ENCODE measurements around the gene TMEM222. TPM values are rescaled to one million over a fixed set of nuclear protein-coding genes. Genes with fewer than 3 reads are reported as not detected.

Gene TMEM222
- total RNA-seq, 2 experiments from 2014 or later = 33.7 to 35.7 TPM

DNA sequence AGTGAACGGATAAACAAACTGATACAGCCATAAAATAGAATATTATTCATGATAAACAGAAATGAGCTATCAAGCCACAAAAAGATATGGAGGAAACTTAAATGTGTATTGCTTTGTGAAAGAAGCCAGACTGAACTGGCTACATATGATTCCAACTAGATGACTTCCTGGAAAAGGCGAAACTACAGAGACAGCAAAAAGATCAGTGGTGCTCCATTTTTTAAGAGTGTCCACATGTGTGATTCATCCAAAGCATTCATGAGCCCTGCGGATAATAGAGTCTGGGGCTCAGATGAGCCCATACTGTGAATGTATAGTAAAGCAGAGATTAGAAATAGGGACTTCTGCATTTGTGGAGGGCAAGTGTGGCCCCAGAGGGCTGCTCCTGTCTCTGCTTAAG lies 7.8 kb upstream of the TMEM222 start:
- H3K4me3 Mint-ChIP-seq = no peak overlapping the region
- ChIA-PET POLR2A (interaction anchor here (0.6 kb wide), 3 partner anchors 15 to 1326 kb away, joined by 3 read pairs; no protein-coding TSS in a partner anchor), CTCF (interaction anchor here (0.7 to 2.6 kb wide), 4 partner anchors 13 to 606 kb away, joined by 3 to 17 read pairs (median 8); no protein-coding TSS in a partner anchor)
- peaks cover 11% of the 10 kb centered on the region for H3K27me3 Mint-ChIP-seq
- DNase-seq = no peak
- H3K9me3 Mint-ChIP-seq = no peaks in the 10 kb centered on the region
- H3K36me3 Mint-ChIP-seq (ENCODE audit: low read depth) = no peaks in the 10 kb centered on the region
- no peaks in the 10 kb centered on the region for H3K4me1 Mint-ChIP-seq
- H3K27ac Mint-ChIP-seq = no peak overlapping the region

DNA sequence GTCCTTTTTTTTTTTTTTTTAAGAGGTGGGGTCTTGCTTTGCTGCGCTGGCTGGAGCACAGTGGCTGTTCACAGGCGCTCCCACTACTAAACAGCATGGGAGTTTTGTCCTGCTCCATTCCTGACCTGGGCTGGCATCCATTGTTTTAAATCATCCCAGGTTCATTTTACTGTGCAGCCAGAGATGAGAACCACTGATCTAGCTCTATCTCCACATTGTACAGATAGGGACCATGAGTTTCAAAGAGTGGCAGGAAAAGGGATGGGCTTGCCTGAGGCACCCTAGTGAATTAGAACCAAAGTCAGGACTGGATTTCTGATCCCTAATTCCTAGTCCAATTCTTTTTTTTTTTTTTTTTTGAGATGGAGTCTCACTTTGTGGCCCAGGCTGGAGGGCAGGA lies 7.2 kb upstream of the TMEM222 start:
- H3K27ac Mint-ChIP-seq = no peak overlapping the region
- no peaks in the 10 kb centered on the region for H3K36me3 Mint-ChIP-seq (ENCODE audit: low read depth)
- no peaks in the 10 kb centered on the region for H3K4me1 Mint-ChIP-seq
- POLR2A ChIA-PET = interaction anchor here (0.6 kb wide), 1 partner anchor 1326 kb away, joined by 3 read pairs; no protein-coding TSS in a partner anchor
- no peak for DNase-seq
- no peaks in the 10 kb centered on the region for H3K9me3 Mint-ChIP-seq
- CTCF ChIA-PET = interaction anchor here (0.7 to 1.5 kb wide), 2 partner anchors 13 to 605 kb away, joined by 3 to 7 read pairs; no protein-coding TSS in a partner anchor
- no peak overlapping the region for H3K4me3 Mint-ChIP-seq
- peaks cover 11% of the 10 kb centered on the region for H3K27me3 Mint-ChIP-seq

DNA sequence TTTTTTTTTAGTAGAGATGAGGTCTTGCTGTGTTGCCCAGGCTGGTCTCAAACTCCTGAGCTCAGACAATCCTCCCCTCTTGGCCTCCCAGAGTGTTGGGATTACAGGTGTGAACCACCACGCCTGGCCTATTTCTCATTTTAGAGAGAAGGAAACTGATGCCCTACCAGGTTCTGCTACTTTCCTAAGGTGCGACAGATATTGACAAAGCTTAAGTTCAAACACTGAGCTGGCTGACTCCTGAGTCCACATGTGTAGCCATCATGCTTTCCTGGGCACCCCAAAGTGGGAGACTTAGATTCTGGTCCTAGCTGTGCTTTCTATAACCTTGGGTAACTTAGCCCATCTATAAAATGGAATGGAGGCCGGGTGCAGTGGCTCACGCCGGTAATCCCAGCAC lies 5.1 kb upstream of the TMEM222 start:
- Mint-ChIP-seq H3K36me3 (ENCODE audit: low read depth) (no peaks in the 10 kb centered on the region), H3K27ac (no peak overlapping the region), H3K4me1 (peaks cover 7% of the 10 kb centered on the region), H3K27me3 (peaks cover 11% of the 10 kb centered on the region), H3K4me3 (no peak overlapping the region), H3K9me3 (no peaks in the 10 kb centered on the region)
- ChIA-PET CTCF (interaction anchor here (0.6 to 1.3 kb wide), 3 partner anchors 15 to 70 kb away, joined by 3 to 6 read pairs (median 3); no protein-coding TSS in a partner anchor), POLR2A (interaction anchor here (1.1 to 1.3 kb wide), 2 partner anchors 28 to 162 kb away, joined by 3 to 5 read pairs; partner anchors contain the start of gene SLC9A1)
- no peak for DNase-seq

DNA sequence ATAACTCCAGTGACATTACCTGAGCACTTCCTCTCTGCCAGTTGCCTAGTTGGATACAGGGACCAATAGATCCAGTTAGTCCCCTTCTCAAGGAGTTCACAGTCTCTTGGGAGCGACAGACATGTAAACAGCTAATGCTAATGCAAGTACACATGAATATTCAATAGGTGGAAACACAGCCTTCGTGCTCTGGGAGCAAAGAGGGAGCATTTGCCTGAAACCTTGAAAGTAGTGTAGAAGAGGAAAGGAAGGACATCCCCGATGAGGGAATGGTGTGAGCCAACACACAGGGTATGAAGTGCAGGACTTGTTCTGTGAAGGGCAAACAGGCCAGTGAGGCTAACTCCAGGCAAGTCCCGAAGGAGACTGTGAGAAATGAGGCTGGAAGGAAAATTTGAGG lies 3.8 kb upstream of the TMEM222 start:
- Mint-ChIP-seq H3K9me3 (no peaks in the 10 kb centered on the region), H3K4me3 (no peak overlapping the region), H3K4me1 (peaks cover 10% of the 10 kb centered on the region), H3K36me3 (ENCODE audit: low read depth) (peaks cover 9% of the 10 kb centered on the region), H3K27ac (no peak overlapping the region), H3K27me3 (peaks cover 9% of the 10 kb centered on the region)
- ChIA-PET POLR2A (no interaction called here), CTCF (interaction anchor here (0.7 to 2.6 kb wide), 3 partner anchors 14 to 17 kb away, joined by 3 to 8 read pairs (median 3); no protein-coding TSS in a partner anchor)
- DNase-seq = no peak

DNA sequence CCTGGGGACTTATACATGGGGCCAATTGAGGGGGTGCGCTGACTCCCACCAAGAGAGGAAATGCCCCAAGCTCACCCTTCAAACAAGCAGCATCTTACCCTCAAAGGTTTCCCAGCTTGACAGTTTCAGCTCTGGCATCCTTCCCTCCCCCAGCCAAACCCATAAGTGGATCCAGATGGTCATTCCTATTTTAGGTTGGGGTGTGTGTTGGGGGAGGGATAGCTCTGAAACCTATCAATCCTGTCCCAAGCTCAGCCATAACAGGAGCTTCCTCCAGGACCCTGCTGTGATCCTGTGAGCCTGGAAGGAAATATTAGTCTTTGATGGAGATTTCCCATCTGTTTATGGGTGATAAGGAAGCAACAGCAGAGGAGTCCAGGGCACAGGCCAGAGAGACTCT lies 3.4 kb upstream of the TMEM222 start:
- ChIA-PET CTCF (interaction anchor here (0.7 to 2.6 kb wide), 3 partner anchors 14 to 18 kb away, joined by 3 to 8 read pairs (median 3); no protein-coding TSS in a partner anchor), POLR2A (no interaction called here)
- H3K27me3 Mint-ChIP-seq = peaks cover 7% of the 10 kb centered on the region
- H3K9me3 Mint-ChIP-seq = no peaks in the 10 kb centered on the region
- peaks cover 10% of the 10 kb centered on the region for H3K36me3 Mint-ChIP-seq (ENCODE audit: low read depth)
- H3K27ac Mint-ChIP-seq = no peak overlapping the region
- DNase-seq = no peak
- H3K4me1 Mint-ChIP-seq = peaks cover 14% of the 10 kb centered on the region
- H3K4me3 Mint-ChIP-seq = no peak overlapping the region

DNA sequence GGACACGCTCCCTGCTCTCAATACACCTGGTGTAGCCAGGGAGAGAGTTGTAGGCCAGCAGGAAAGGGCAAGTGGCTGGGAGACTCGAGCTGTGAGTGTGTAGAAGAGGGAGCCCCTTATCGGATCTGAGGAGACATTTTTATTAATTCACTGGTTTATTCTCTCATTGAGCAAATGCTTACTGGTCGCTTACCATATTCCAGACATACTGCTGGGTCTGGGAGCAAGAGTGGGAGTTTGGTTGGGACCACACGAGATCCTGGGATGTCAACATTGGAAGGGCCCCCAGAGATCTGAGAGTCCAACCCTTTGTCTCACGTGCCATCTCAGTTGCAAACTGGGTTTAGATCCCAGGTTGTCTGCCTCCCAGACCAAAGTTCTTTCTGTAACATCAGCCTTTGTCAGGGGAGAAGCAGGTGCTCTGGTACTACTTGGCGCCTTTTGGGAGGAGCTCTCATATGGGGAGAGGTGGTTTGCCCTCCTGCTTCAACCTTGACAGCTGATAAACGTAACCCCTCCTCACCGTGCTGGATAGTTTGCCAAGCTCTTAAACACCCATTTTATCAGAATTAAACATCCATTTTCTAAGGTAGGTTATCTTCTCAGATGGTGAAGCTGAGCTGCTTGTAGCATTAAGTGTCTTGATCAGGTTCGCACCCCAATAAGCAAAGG lies 742 bp downstream of the TMEM222 start:
- H3K27ac Mint-ChIP-seq = peak overlapping the region; percentile 89
- peaks cover 4% of the 10 kb centered on the region for H3K27me3 Mint-ChIP-seq
- POLR2A ChIA-PET = interaction anchor here (1.0 to 2.4 kb wide), 8 partner anchors 10 to 341 kb away, joined by 3 to 26 read pairs (median 4); partner anchors contain the start of genes SLC9A1 and SYTL1
- no peak for DNase-seq
- CTCF ChIA-PET = interaction anchor here (0.8 to 2.8 kb wide), 11 partner anchors 10 to 168 kb away, joined by 3 to 25 read pairs (median 5); partner anchors contain the start of genes GPR3, SLC9A1 and SYTL1
- peaks cover 31% of the 10 kb centered on the region for H3K36me3 Mint-ChIP-seq (ENCODE audit: low read depth)
- H3K4me3 Mint-ChIP-seq = peak overlapping the region; percentile 96
- H3K9me3 Mint-ChIP-seq = no peaks in the 10 kb centered on the region
- peaks cover 48% of the 10 kb centered on the region for H3K4me1 Mint-ChIP-seq

DNA sequence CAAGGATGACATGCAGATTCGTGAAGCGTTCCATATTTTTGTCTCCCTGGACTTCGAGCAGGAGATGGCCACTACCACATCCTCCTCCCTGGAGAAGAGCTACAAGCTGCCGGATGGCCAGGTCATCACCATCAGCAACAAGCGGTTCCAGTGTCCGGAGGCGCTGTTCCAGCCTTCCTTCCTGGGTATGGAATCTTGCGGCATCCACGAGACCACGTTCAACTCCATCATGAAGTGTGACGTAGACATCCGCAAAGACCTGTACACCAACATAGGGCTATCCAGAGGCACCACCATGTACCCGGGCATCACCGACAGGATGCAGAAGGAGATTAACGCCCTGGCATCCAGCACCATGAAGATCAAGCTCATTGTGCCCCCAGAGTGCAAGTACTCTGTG lies 3.3 kb downstream of the TMEM222 start:
- ChIA-PET CTCF (interaction anchor here (2.5 to 2.6 kb wide), 2 partner anchors 29 to 32 kb away, joined by 8 to 12 read pairs; no protein-coding TSS in a partner anchor), POLR2A (interaction anchor here (2.0 kb wide), 1 partner anchor 9 kb away, joined by 4 read pairs; no protein-coding TSS in a partner anchor)
- no peak overlapping the region for H3K27ac Mint-ChIP-seq
- DNase-seq = no peak
- H3K4me3 Mint-ChIP-seq = no peak overlapping the region
- no peaks in the 10 kb centered on the region for H3K27me3 Mint-ChIP-seq
- peaks cover 42% of the 10 kb centered on the region for H3K36me3 Mint-ChIP-seq (ENCODE audit: low read depth)
- no peaks in the 10 kb centered on the region for H3K9me3 Mint-ChIP-seq
- peaks cover 57% of the 10 kb centered on the region for H3K4me1 Mint-ChIP-seq

DNA sequence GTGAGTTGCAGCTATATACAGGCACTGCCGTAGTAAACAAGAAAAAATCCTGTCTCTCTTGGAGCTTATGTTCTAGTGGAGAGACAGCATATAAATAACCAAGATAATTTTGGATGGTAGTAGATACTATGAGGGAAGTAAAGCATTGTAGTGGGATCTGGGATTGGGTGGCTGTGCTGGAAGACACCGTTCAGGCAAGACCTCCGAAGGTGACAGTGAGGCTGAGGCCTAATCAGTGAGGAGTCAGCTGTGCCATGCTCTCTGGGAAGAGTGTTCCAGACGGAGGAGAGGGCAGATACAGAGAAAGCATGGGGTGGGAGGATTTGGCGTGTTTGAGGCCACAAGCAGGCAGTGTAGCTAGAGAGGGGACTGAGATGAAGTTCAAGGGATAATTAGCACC lies 6.0 kb downstream of the TMEM222 start:
- Mint-ChIP-seq H3K4me1 (peaks cover 70% of the 10 kb centered on the region), H3K9me3 (no peaks in the 10 kb centered on the region), H3K27ac (no peak overlapping the region), H3K36me3 (ENCODE audit: low read depth) (peaks cover 53% of the 10 kb centered on the region), H3K4me3 (no peak overlapping the region), H3K27me3 (no peaks in the 10 kb centered on the region)
- ChIA-PET POLR2A (no interaction called here), CTCF (interaction anchor here (1.4 kb wide), 1 partner anchor 60 kb away, joined by 3 read pairs; no protein-coding TSS in a partner anchor)
- no peak for DNase-seq

DNA sequence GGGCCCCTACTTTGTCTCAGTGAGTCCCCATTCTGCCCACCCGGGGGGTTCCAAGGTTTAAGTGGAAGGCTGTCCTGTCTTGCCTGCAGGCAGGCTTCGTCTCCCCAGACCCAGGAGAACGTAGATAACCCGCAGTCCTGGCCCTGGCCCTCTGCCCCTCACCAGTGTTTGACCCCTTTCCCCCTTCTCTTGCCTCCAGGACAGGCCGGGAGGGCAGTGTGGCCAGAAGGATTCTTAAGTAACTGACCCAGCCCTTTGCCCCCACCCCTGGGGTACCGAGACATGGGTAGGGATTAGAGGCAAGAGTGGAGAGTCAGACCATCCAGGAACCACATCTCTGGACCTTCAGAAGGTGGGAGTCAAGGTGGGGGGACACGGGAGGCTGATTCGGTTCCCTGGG lies 8.8 kb downstream of the TMEM222 start:
- Mint-ChIP-seq H3K36me3 (ENCODE audit: low read depth) (peaks cover 60% of the 10 kb centered on the region), H3K4me1 (peaks cover 48% of the 10 kb centered on the region), H3K27ac (no peak overlapping the region), H3K4me3 (no peak overlapping the region), H3K9me3 (no peaks in the 10 kb centered on the region), H3K27me3 (no peaks in the 10 kb centered on the region)
- POLR2A ChIA-PET = interaction anchor here (3.1 kb wide), 1 partner anchor 11 kb away, joined by 19 read pairs; the partner anchor contains the start of gene SYTL1
- no peak for DNase-seq
- CTCF ChIA-PET = no interaction called here

DNA sequence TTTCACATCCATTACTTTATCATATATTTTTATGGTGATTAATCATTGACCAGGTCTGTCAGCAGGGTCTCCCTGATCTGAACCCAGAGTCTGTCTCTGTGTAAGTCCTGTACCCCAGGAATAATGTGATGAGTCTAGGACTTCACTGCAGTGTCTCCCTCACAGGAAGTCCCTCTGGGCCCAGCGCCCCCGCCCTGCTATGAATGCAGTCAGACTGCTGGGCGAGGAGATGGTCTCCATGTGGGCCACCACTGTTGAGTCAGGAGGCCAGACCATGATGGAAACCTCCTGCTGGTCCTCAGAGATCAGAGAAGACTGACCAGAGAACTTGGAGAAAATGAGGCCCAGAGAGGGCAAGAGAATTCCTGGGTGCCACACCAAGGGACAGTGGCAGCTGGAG lies 9.5 kb downstream of the TMEM222 start:
- H3K4me3 Mint-ChIP-seq = no peak overlapping the region
- H3K36me3 Mint-ChIP-seq (ENCODE audit: low read depth) = peaks cover 63% of the 10 kb centered on the region
- ChIA-PET POLR2A (interaction anchor here (3.1 kb wide), 1 partner anchor 11 kb away, joined by 19 read pairs; the partner anchor contains the start of gene SYTL1), CTCF (interaction anchor here (1.5 to 2.5 kb wide), 5 partner anchors 8 to 59 kb away, joined by 6 to 27 read pairs (median 21); no protein-coding TSS in a partner anchor)
- H3K9me3 Mint-ChIP-seq = no peaks in the 10 kb centered on the region
- H3K27ac Mint-ChIP-seq = peak overlapping the region; percentile 68
- H3K4me1 Mint-ChIP-seq = peaks cover 41% of the 10 kb centered on the region
- DNase-seq = no peak
- no peaks in the 10 kb centered on the region for H3K27me3 Mint-ChIP-seq

DNA sequence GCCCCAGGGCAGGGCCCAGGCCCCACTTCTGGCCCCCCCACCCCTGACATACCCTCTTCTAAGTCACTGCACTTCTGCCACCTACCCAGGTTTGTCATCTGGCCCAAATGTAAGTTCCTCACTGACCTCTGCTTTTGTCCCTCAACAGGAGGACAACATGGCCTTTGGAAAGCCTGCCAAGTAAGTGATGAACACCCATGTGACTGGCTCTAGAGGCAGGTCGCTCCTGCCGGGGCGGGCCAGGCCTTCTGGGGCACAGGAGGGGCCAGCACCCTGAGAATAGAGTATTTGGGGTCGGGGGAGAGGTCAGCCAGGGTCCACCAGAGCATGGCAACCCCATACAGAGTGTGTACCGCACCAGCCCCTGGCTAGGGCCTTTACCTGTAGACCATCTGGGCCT lies 10.0 kb downstream of the TMEM222 start:
- CTCF ChIA-PET = interaction anchor here (0.8 to 3.0 kb wide), 25 partner anchors 9 to 767 kb away, joined by 3 to 45 read pairs (median 6); partner anchors contain the start of genes MAP3K6 and SYTL1
- H3K36me3 Mint-ChIP-seq (ENCODE audit: low read depth) = peaks cover 68% of the 10 kb centered on the region
- no peaks in the 10 kb centered on the region for H3K9me3 Mint-ChIP-seq
- POLR2A ChIA-PET = interaction anchor here (1.4 to 3.1 kb wide), 4 partner anchors 9 to 25 kb away, joined by 3 to 19 read pairs (median 6); partner anchors contain the start of gene SYTL1
- H3K27ac Mint-ChIP-seq = peak overlapping the region; percentile 68
- H3K4me3 Mint-ChIP-seq = no peak overlapping the region
- no peak for DNase-seq
- no peaks in the 10 kb centered on the region for H3K27me3 Mint-ChIP-seq
- H3K4me1 Mint-ChIP-seq = peaks cover 36% of the 10 kb centered on the region

DNA sequence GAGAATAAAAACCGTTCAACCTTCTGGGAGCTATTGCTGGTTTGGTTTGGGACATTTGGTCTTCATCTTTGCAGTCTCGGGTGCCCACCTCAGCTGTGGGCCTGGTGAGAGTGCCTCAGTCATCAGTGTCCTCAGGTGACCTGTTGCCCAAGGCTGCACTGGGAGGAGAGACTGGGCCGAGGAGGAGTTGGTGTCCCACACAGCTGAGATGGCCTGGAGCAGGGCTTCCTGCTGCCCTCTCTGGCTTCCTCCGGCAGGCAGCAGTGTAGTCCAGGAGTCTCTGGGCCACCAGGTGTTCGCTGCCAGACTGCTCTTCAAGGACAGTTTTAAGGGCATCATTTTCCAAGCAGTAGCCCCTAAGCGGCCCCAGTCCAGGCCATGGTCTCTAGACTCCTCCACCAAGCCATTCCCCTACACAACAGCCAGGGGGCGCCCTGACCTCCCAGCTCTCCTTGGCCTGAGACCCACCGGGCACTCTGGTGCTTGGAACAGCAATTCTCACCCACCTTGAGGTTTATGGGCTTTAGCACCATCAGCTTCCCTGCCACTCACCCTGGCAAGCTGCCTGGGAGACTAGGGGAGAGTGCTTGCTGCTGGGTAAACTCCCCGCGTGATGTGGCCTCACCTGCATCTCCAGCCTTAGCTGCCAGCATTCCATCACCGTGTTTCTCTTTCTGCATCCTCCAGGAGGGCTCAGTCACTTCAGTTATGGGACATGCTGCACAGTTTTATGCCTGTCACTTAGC lies 10.7 kb downstream of the TMEM222 start:
- H3K27ac Mint-ChIP-seq = peak overlapping the region; percentile 68
- H3K36me3 Mint-ChIP-seq (ENCODE audit: low read depth) = peaks cover 66% of the 10 kb centered on the region
- no peaks in the 10 kb centered on the region for H3K9me3 Mint-ChIP-seq
- ChIA-PET CTCF (interaction anchor here (0.6 to 3.0 kb wide), 31 partner anchors 9 to 768 kb away, joined by 3 to 45 read pairs (median 4); partner anchors contain the start of genes MAP3K6, SLC9A1, SYTL1 and WDTC1), POLR2A (interaction anchor here (1.1 to 3.1 kb wide), 6 partner anchors 9 to 29 kb away, joined by 3 to 19 read pairs (median 5); partner anchors contain the start of gene SYTL1)
- H3K4me1 Mint-ChIP-seq = peaks cover 34% of the 10 kb centered on the region
- H3K4me3 Mint-ChIP-seq = no peak overlapping the region
- DNase-seq = peak; percentile 66
- no peaks in the 10 kb centered on the region for H3K27me3 Mint-ChIP-seq

Measured in activated CD4-positive, alpha-beta memory T cell treated with anti-CD3 and anti-CD28 coated beads, Interleukin-2, amount 10 ng/mL, durations not matched to agents 7 days and 5 days (primary cell).